Loucy (cell line): ENCODE data around the gene DTL.

Experiments used
- CTCF ChIP-seq: fragments of 200-600 bp; sonication (generic); conservative IDR thresholded peaks from 2 replicates; pipeline ENCODE4 v1.5.1; 2014; ENCODE audit warnings: mild to moderate bottlenecking, antibody characterized with exemption, low read length
- EZH2phosphoT487 ChIP-seq: fragments of 200-600 bp; IDR thresholded peaks from 2 replicates; pipeline ENCODE4 v1.6.1; 2018; ENCODE audit warnings: antibody characterized with exemption, mild to moderate bottlenecking, moderate library complexity, borderline replicate concordance

DNA sequence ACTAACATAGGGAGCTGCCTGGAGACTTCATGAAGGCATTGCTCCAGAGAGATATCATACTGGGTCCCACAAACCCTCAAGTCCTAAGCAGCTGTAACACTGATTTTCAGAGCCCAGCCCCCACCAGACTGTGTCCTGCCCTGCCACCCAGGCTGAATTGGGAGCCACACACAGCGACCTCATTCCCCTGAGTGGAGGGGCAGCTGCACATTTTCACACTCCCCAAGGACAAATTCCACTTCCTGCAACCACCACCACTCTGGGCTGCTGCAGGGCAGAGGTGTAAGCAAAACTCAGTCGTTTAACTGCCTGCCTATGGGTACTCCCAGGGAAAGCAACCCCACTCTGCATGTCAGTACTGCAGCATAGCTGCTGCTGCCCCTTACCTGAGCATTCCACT lies 19.8 kb downstream of the DTL start:
- no peak for TF ChIP-seq EZH2phosphoT487
- no peak for TF ChIP-seq CTCF
